Measurements from ENCODE around the gene NLGN3.
"Not testable (repeated sequence)": the region's sequence is repeated elsewhere in the genome, so short reads cannot be mapped to it uniquely, and the experiment has no call there.

NLGN3 gene

GRCh38 chrX:71173440-71173839, 28.8 kb downstream of the NLGN3 start:
- no peak for DNase-seq

GRCh38 chrX:71174795-71175194, 30.2 kb downstream of the NLGN3 start:
- DNase-seq, result no peak

DNA sequence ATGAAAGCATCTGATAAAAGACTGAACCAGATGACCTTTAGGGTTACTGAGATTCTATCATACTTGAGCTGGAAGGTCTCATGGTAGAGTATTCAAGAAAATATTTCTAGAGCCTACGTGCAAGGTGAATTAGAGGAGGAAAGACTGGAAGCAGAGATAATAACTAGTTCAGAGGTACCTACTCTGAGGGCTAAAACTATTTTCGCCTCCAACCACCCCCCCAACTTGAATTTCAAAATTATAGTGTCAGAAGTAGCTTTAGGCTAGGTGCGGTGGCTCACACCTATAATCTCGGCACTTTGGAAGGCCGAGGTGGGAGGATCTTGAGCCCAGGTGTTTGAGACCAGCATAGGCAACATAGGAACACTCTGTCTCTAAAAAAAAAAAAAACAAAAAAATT, 30.9 kb downstream of the NLGN3 start:
- DNase-seq, result no peak

DNA sequence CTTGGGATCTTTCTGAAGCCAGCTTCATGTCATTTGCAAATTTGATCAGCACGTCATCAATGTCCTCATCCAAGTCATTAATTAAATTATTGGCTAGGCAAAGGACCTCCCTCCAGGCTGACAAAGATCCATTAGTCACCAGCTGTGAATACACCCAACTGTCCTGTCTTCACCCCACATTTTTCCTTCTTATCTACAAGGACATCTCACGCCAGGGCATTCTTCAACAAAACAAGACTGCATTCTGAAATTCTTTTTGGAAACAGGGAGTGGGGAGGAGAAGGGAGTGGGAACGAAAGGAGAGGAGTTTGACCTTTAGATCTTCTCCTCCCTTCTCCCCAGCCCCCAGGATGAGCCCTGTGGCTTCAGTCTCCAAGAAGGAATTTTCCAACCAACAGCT, 32.7 kb downstream of the NLGN3 start:
- no peak for DNase-seq

DNA sequence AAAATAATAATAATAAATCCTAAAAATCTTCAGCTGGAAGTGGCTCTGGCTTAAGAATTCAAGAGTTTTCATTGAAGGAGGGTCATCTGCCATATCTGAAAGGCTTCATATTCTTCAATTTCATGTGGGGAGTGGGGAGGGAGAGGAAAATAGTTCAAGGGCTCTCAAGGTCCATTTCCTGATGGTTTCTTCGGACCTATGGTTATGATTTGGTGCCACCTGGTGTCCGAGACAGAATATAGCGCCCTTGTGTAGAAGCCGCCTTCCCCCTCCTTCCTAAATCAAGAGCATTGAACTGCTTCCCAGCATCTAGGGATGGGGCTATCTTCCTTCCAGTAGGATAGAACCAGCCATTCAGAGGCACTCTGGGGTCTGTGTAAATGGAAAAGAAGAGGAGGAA, 34.3 kb downstream of the NLGN3 start:
- DNase-seq, result peak; percentile 24

GRCh38 chrX:71180579-71181265, 36.1 kb downstream of the NLGN3 start:
- not testable (repeated sequence) for DNase-seq

DNA sequence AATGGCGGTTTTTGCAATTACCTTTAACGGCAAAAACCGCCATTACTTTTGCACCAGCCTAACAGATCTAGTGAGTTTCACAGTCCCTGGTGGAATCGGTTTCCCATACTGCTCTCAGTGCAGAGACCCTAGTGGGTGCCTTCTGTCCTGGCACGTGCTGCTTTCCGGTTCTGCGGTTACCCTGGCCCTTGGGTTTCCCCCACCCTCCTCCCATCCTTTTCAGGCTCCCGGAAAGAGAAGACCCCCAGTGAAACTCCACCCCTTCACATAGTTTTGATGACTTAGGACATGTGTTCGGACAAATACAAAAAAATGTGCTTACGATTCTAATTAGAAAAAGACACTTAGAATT, 36.9 kb downstream of the NLGN3 start:
- no peak for DNase-seq

GRCh38 chrX:71181910-71182799, 37.5 kb downstream of the NLGN3 start:
- DNase-seq, result peak; percentile 77

- no peak for DNase-seq
Observed at GRCh38 chrX:71182871-71183270, 38.2 kb downstream of the NLGN3 start.

GRCh38 chrX:71183341-71183740, 38.7 kb downstream of the NLGN3 start:
- DNase-seq, result no peak

GRCh38 chrX:71184092-71184491, 39.5 kb downstream of the NLGN3 start:
- no peak for DNase-seq

GRCh38 chrX:71184803-71185495, 40.3 kb downstream of the NLGN3 start:
- no peak for DNase-seq

DNA sequence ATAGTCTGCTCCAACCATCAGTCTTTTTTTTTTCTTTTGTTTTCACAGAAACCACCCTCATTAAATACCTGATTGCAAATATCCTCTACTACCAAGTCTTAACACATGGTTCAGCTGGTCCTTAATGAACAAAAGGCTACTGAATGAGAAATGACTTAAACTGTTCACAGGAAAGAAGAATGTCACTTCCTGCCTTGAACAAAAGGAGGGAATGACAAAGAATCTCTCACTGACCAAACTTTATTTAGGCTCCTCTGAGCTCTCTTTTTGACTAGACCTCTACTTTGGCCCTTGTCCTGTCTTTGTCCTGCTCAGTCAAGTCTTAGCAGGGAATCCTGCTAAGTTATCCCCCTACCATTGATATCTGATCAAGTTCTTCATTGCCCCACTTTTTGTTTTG, 46.6 kb downstream of the NLGN3 start:
- no peak for DNase-seq

GRCh38 chrX:71195964-71196649, 51.5 kb downstream of the NLGN3 start:
- DNase-seq, result no peak

GRCh38 chrX:71198066-71198465, 53.4 kb downstream of the NLGN3 start:
- no peak for DNase-seq

- DNase-seq, result no peak
Observed at GRCh38 chrX:71199252-71200008, 54.8 kb downstream of the NLGN3 start.

DNA sequence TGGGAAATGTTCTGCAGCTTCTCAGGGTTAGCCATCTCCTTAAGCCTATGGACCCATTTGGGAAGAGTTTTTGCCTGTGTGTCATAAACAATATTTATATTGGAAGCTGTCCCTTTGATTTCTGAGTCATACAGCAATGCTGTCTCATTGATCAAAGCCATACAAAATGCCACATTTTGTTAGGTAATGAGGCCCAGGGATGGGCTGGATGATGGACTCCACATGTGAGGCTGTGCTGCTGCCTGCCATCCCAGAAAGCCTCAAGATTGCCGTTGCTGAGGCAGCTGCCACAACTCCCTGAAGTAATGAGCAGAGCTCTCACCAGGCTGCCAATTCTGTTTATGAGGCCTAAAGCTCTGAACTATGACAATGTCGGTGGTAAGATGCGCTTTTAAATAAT, 66.2 kb downstream of the NLGN3 start:
- DNase-seq, result no peak

- DNase-seq, result no peak
Observed at GRCh38 chrX:71212536-71212935, 67.9 kb downstream of the NLGN3 start.

DNA sequence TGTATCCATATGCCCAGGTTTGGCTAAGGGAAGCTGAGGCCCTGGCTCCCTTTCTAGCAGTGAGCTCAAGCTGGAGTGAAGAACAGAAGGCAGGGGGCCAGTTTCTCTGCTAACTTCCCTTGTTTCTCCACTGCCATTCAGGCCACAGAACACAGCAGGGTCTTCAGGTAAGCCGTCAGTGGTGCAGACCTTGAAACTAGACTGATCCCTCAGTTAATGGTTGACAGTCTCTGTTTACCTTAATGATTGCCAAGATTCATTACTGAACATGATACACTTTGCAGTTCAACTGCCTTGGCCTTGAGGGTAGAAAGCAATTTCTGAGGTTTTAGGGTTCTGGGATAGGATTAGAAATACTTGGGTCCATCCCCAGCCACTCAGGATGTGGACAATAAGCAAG, 69.5 kb downstream of the NLGN3 start:
- DNase-seq, result no peak

DNA sequence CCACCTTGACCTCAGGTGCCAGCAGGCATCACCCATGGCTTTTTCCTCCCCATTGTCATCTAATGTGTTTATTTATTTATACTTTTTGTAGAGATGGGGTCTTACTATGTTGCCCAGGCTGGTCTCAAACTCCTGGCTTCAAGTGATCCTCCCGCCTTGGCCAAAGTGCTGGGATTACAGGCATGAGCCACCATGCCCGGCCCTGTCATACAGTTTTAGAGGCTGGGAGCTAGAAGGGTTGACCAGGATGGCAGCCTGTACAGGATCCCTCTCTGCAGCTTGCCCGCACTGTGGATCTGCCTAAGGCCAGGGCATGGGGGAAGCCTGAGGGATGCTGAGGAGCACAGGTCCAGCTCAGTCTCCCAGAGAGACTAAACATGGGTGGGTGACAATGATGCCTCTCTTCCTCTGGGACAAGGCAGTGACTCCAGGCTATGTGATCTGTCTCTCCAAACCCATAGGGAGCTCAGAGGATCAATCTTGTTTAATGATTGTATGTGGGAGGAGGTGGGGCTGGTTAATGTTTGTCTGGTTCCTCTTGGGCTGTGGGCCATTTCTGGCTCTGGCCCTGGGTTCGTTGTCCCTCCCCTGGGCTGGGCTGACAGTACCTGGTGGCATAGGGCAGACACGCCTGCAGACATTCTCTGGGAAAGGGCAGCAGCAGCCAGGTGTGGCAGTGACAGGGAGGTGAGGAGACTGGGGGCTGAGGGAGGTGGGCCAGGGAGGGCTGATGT, 70.1 kb downstream of the NLGN3 start:
- DNase-seq, result no peak

- no peak for DNase-seq
Observed at GRCh38 chrX:71215338-71215912, 70.8 kb downstream of the NLGN3 start.
